Duodenal mucosa (tissue), 2 donors: Measurements from ENCODE around the gene TFCP2.
"Not testable (repeated sequence)": the region's sequence is repeated elsewhere in the genome, so short reads cannot be mapped to it uniquely, and the experiment has no call there.

Source experiments
- H3K27ac ChIP-seq: one replicate; pipeline ENCODE4 v1.7.0; 2013; ENCODE audit warnings: low read depth, low read length
- H3K27me3 ChIP-seq, 2 donors: one replicate each; pipeline ENCODE4 v1.7.0; 2013; ENCODE audit warnings: low read length in 2 of 2, control low read depth in 1 of 2; ENCODE audit not compliant: insufficient read depth in 2 of 2, control insufficient read depth in 1 of 2
- H3K36me3 ChIP-seq, 2 donors: one replicate each; pipeline ENCODE4 v1.7.0; 2013; ENCODE audit warnings: low read length in 2 of 2, control low read depth in 1 of 2; ENCODE audit not compliant: insufficient read depth in 2 of 2, control insufficient read depth in 1 of 2
- H3K4me1 ChIP-seq, 2 donors: one replicate each; pipeline ENCODE4 v1.7.0; 2013; ENCODE audit warnings: low read length in 2 of 2, control low read depth in 1 of 2; ENCODE audit not compliant: insufficient read depth in 2 of 2, control insufficient read depth in 1 of 2
- H3K4me3 ChIP-seq, 2 donors: one replicate each; pipeline ENCODE4 v1.7.0; 2013; ENCODE audit warnings: low read length in 2 of 2, low read depth in 1 of 2
- H3K9ac ChIP-seq, 2 donors: one replicate each; pipeline ENCODE4 v1.7.0; 2013; ENCODE audit warnings: low read length in 2 of 2, low read depth in 1 of 2
- H3K9me3 ChIP-seq, 2 donors: one replicate each; pipeline ENCODE4 v1.7.0; 2013; ENCODE audit warnings: low read length in 2 of 2, control low read depth in 1 of 2; ENCODE audit not compliant: control insufficient read depth in 1 of 2

The TFCP2 gene

DNA sequence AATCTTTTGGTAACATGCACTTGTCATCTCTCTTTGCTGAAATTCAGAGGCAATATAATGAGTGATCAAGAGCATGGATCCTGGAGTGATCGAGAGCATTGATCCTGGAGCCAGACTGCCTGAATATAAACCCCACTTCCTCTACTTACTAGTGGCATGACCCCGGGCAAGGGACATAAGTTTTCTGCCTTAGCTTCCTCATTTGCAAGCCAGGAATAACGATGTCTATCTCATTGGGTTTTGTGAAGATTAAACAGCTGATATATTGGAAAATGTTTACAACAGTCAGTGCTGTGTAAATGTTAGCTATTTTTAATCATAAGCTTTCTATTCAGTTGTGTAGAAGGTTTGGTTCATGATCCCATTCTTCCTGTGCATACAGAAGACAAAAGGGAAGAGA, 87.2 kb downstream of the TFCP2 start:
- no peaks in the 10 kb centered on the region for H3K36me3 ChIP-seq
- H3K27me3 ChIP-seq, result no peaks in the 10 kb centered on the region
- H3K9ac ChIP-seq, result no peak overlapping the region
- peaks cover 9 to 15% of the 10 kb centered on the region in 2 donors for H3K4me1 ChIP-seq
- H3K27ac ChIP-seq, result no peak overlapping the region
- H3K4me3 ChIP-seq, result no peak overlapping the region
- no peaks in the 10 kb centered on the region for H3K9me3 ChIP-seq

DNA sequence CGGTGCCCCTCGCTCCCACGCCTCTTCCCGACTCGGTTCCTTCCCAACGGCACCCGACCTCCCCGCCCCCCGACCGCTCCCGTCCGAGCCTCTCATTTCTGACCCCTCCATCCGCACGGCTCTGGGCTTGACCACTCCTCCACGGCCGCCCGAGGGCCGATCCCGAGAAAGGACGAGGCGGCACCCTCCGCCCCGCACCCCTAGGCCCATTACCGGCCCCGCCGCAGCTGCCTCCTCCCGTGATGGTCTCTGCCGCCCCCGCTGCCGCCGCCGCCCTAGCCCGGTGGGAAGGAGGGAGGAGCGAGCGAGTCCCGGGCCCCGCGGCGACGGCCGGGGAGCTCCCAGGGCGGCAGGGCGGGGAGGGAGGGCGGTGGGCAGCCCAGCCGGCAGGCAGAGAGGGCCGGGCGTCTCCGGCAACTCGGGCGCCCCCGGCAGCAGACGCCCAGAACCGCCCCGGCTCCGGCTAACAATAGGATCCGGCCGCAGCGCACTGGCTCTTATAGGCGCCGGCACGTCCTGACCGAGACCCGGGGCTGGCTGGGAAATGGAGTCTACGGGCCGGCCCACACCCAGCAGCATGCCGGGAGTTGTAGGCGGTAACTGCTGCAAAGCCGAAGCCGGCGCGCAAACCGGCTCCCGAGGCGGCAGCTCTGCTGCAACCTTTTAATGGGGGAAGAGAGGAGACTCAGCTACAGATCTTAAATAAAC, 89.7 kb downstream of the TFCP2 start, which contains the start of gene CSRNP2:
Gene CSRNP2 (minus strand): TSS at position 471 of the 708 bp plus-strand sequence. CDS start 7,035 bp downstream, outside the sequence.
- Histone ChIP-seq H3K27ac (peak within 1 kb of the TSS; percentile 66), H3K4me1 (peaks cover 9 to 15% of the 10 kb centered on the region in 2 donors), H3K9me3 (no peaks in the 10 kb centered on the region), H3K36me3 (no peaks in the 10 kb centered on the region), H3K4me3 (peak within 1 kb of the TSS; percentile 92 to 95), H3K27me3 (no peaks in the 10 kb centered on the region), H3K9ac (peak within 1 kb of the TSS; percentile 74 to 81)

DNA sequence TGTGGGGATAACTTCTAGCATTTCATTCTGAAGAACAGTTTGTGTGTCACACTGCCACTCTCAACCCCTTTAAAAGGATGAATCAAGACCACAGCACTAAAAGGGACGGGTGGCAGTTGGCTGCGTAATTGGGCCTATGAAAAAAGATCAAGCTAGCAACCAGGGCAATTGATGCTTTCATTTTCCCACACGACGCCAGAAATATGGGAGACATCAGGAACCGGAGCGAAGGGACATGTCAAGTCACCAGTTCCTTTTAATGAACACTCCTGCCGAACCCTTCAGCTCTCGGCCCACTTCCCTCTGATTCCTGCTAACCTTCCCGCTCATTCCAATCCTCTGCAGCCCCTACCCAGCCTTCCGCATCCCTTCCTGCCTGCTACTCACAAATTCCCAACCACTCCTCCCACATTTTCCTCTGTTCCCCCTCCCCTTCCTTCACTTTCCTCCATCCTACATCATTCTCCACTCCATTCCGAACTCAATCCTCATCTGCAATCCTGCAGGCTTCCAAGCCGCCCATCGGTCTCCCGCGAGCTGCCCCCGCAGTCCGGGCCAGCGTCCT, 90.3 kb downstream of the TFCP2 start:
- Histone ChIP-seq H3K9me3 (no peaks in the 10 kb centered on the region), H3K9ac (peak overlapping the region; percentile 74 to 81), H3K27ac (peak overlapping the region; percentile 66), H3K27me3 (no peaks in the 10 kb centered on the region), H3K4me1 (peaks cover 9 to 15% of the 10 kb centered on the region in 2 donors), H3K36me3 (no peaks in the 10 kb centered on the region), H3K4me3 (peak overlapping the region; percentile 92 to 95)

DNA sequence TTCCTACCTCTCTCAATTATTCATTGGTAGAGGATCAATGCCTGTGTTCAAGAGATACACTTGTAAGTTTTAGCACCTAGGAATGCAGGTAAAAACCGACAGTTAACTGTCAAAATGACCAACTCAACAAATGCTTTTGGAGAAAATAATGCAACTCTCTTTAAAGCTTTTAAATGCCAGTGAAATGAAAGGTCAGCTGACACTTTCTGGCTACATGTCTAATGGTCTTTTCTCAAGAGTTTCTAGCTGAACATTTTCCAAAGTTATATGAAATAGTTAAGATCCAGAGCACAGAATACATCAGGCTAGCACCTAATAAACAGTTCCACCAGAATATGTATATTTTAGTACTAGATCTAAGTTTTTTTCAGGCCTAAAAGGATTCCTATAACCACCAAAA, 91.5 kb downstream of the TFCP2 start:
- no peak overlapping the region for H3K4me3 ChIP-seq
- no peak overlapping the region for H3K27ac ChIP-seq
- H3K9me3 ChIP-seq, result no peaks in the 10 kb centered on the region
- no peak overlapping the region for H3K9ac ChIP-seq
- no peaks in the 10 kb centered on the region for H3K36me3 ChIP-seq
- peaks cover 9 to 15% of the 10 kb centered on the region in 2 donors for H3K4me1 ChIP-seq
- H3K27me3 ChIP-seq, result no peaks in the 10 kb centered on the region

DNA sequence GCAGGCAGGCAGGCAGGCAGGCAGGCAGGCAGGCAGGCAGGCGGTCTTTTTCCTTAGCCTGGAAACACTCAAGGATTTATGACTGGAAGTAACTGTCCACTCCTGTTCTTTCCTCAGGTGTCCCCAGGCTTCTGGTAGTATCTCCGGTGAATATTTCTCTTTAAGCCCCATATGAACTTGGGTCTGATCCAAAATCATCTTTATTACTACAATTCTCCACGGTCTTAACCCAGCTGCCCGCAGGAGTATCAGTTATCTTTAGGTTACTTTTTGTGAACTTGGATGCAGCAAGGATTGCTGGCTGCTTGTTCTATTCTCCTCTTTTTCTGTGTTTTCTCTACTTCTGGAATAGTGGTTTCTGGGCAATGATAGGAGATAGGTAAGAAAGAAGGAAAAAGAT, 92.8 kb downstream of the TFCP2 start:
- Histone ChIP-seq H3K27ac (no peak overlapping the region), H3K4me1 (peaks cover 9 to 15% of the 10 kb centered on the region in 2 donors), H3K27me3 (no peaks in the 10 kb centered on the region), H3K9me3 (no peaks in the 10 kb centered on the region), H3K9ac (no peak overlapping the region), H3K36me3 (peaks cover 0 to 8% of the 10 kb centered on the region in 2 donors), H3K4me3 (no peak overlapping the region)

DNA sequence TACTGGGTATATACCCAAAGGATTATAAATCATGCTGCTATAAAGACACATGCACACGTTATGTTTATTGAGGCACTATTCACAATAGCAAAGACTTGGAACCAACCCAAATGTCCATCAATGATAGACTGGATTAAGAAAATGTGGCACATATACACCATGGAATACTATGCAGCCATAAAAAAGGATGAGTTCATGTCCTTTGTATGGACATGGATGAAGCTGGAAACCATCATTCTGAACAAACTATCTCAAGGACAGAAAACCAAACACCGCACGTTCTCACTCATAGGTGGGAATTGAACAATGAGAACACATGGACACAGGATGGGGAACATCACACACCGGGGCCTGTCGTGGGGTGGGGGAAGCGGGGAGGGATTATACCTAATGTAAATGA, 94.1 kb downstream of the TFCP2 start:
- not testable (repeated sequence) for H3K36me3 ChIP-seq, H3K27me3 ChIP-seq, H3K4me3 ChIP-seq, H3K9ac ChIP-seq, H3K27ac ChIP-seq, H3K9me3 ChIP-seq
- peaks cover 9 to 15% of the 10 kb centered on the region in 2 donors for H3K4me1 ChIP-seq

DNA sequence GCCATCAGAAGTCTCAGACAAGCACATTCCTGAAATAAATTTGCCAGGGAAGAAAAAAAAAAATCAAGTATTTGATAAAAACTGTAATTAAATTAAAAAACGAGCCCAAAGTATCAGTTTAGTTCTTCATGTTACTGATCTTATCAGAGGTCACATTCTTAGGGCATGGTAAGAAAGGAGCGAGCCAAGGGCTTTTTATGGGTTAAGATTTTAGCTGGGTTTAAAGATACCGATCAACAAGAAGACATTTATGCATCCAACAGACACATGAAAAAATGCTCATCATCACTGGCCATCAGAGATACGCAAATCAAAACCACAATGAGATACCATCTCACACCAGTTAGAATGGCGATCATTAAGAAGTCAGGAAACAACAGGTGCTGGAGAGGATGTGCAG, 94.6 kb downstream of the TFCP2 start:
- peaks cover 3 to 12% of the 10 kb centered on the region in 2 donors for H3K36me3 ChIP-seq
- peaks cover 9 to 15% of the 10 kb centered on the region in 2 donors for H3K4me1 ChIP-seq
- not testable (repeated sequence) for H3K9ac ChIP-seq

DNA sequence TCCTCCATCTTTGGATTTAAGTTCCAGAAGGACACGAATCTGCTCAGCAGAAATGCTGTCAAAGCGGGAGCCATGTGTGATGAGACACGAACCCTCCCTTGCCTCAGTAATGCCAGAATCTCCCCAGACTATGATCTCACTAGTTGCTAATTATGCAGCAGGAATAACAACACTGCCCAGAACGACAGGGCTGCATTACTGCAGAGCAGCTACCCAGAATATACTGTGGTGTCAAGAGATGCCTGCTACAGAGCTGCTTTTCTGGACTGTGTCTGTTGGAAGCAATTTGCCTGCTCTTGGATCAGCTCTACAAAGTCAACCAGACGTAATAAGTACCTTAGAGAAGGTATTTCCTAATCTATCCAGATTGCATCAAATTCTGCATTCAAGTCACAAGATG, 95.0 kb downstream of the TFCP2 start:
- H3K9ac ChIP-seq, result no peak overlapping the region
- peaks cover 9 to 15% of the 10 kb centered on the region in 2 donors for H3K4me1 ChIP-seq
- H3K27me3 ChIP-seq, result no peaks in the 10 kb centered on the region
- H3K36me3 ChIP-seq, result peaks cover 3 to 16% of the 10 kb centered on the region in 2 donors
- H3K9me3 ChIP-seq, result no peaks in the 10 kb centered on the region
- H3K4me3 ChIP-seq, result no peak overlapping the region
- no peak overlapping the region for H3K27ac ChIP-seq

More for the DNA sequence above, 94.6 kb downstream of the TFCP2 start:
- not testable (repeated sequence) for H3K27me3 ChIP-seq, H3K9me3 ChIP-seq, H3K27ac ChIP-seq, H3K4me3 ChIP-seq

DNA sequence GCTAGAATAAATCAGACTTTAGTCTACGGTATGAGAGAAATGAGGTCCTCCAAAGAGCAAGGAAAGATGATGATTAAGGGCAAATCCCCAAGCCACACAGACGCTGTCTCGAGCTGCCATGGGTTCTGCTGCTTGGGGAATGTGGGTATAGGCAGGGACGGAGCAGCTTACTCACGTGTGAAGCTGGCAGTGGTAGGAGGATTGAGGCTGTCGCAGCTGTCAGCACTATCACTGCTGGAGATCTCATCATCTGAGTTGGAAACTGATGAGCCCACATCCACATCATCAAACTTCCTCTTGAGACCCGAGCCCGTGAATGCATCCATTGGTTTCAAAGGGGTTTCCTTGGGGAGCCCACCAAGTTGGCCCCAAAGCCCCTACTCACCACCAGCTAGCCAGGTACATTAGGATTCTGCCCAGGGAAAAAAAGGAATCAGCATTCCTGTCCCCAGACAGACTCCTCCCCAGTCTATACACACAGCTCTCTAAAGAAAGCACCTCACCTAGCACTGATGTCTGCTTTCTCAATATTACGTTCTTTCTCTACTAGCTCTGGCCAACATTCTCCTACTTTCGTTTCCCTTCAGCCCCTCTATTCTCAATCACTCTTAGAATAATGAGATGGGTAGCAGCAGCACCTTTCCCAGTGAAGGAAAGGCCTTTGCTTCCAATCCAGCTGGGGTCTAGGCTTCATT, 96.6 kb downstream of the TFCP2 start:
- Histone ChIP-seq H3K9ac (no peak overlapping the region), H3K27me3 (no peaks in the 10 kb centered on the region), H3K4me1 (no peaks in the 10 kb centered on the region), H3K27ac (no peak overlapping the region), H3K4me3 (no peak overlapping the region), H3K9me3 (no peaks in the 10 kb centered on the region), H3K36me3 (peaks cover 10 to 28% of the 10 kb centered on the region in 2 donors)

DNA sequence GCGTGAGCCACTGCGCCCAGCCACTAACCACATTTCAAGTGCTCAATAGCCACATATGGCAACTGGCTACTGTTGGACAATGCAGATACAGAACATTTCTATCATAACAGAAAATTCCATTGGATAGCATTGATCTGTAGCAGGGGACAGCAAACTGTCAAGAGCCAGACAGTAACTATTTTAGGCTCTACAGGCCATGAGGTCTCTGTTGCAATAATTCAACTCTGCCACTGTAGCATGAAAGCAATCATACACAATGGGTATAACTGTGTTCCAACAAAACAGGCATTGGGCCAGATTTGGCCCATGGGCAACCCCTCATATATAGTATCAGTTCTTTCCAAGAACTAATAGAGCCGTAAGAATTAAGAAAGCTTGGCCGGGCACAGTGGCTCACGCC, 97.5 kb downstream of the TFCP2 start:
- H3K27me3 ChIP-seq, result no peaks in the 10 kb centered on the region
- no peaks in the 10 kb centered on the region for H3K4me1 ChIP-seq
- peaks cover 14 to 35% of the 10 kb centered on the region in 2 donors for H3K36me3 ChIP-seq
- H3K9me3 ChIP-seq, result no peaks in the 10 kb centered on the region
- H3K4me3 ChIP-seq, result no peak overlapping the region
- no peak overlapping the region for H3K27ac ChIP-seq
- no peak overlapping the region for H3K9ac ChIP-seq
